H9 (cell line): ENCODE results near the gene ADCY4. TPM values are rescaled to one million over a fixed set of nuclear protein-coding genes. Genes with fewer than 3 reads are reported as not detected.

ENCODE experiments used
- DNase-seq: peaks from one replicate; pipeline ENCODE4 v3.0.0-alpha.2; 2017
- H2AFZ ChIP-seq: one replicate; pipeline ENCODE4 v1.6.1; 2013; ENCODE audit warnings: mild to moderate bottlenecking, low read length, control low read depth, moderate library complexity
- H2AK5ac ChIP-seq: 2 replicates; pipeline ENCODE4 v1.6.1; 2013; ENCODE audit warnings: low read length, control low read depth, mixed read lengths; ENCODE audit not compliant: insufficient read length
- H2BK120ac ChIP-seq: one replicate; pipeline ENCODE4 v1.6.1; 2013; ENCODE audit warnings: low read depth, mild to moderate bottlenecking, low read length, control low read depth, inconsistent platforms; ENCODE audit not compliant: poor library complexity, severe bottlenecking
- H2BK12ac ChIP-seq: 2 replicates; pipeline ENCODE4 v1.6.1; 2013; ENCODE audit warnings: low read length, control low read depth, mixed read lengths, low read depth; ENCODE audit not compliant: insufficient read length
- H2BK15ac ChIP-seq: 2 replicates; pipeline ENCODE4 v1.6.1; 2013; ENCODE audit warnings: low read depth, low read length, control low read depth
- H2BK20ac ChIP-seq: one replicate; pipeline ENCODE4 v1.6.1; 2013; ENCODE audit warnings: low read depth, mild to moderate bottlenecking, low read length, control low read depth, inconsistent platforms; ENCODE audit not compliant: poor library complexity, severe bottlenecking
- H2BK5ac ChIP-seq: 2 replicates; pipeline ENCODE4 v1.6.1; 2013; ENCODE audit warnings: low read length, control low read depth, mixed read lengths; ENCODE audit not compliant: insufficient read length
- H3K14ac ChIP-seq: 2 replicates; pipeline ENCODE4 v1.6.1; 2013; ENCODE audit warnings: low read length, control low read depth; ENCODE audit not compliant: insufficient read depth
- H3K18ac ChIP-seq: 2 replicates; pipeline ENCODE4 v1.6.1; 2013; ENCODE audit warnings: low read depth, mild to moderate bottlenecking, mixed read lengths, low read length, control low read depth; ENCODE audit not compliant: insufficient read length
- H3K23ac ChIP-seq: 2 replicates; pipeline ENCODE4 v1.6.1; 2013; ENCODE audit warnings: low read length, control low read depth, mixed read lengths, low read depth; ENCODE audit not compliant: insufficient read length
- H3K23me2 ChIP-seq: 2 replicates; pipeline ENCODE4 v1.6.1; 2013; ENCODE audit warnings: low read depth, mild to moderate bottlenecking, mixed read lengths, low read length, control low read depth; ENCODE audit not compliant: insufficient read length, poor library complexity, severe bottlenecking
- H3K27ac ChIP-seq: 2 replicates; pipeline ENCODE4 v1.5.1; 2013; ENCODE audit warnings: low read length, control low read depth, mixed read lengths, low read depth; ENCODE audit not compliant: insufficient read length
- H3K27me3 ChIP-seq: 2 replicates; pipeline ENCODE4 v1.6.1; 2013; ENCODE audit warnings: low read length, control low read depth, inconsistent platforms; ENCODE audit not compliant: insufficient read depth
- H3K4ac ChIP-seq: 2 replicates; pipeline ENCODE4 v1.6.1; 2013; ENCODE audit warnings: low read depth, mild to moderate bottlenecking, control low read depth, inconsistent platforms, low read length, moderate library complexity
- H3K4me1 ChIP-seq: 2 replicates; pipeline ENCODE4 v1.6.1; 2013; ENCODE audit warnings: low read length, control low read depth, inconsistent platforms; ENCODE audit not compliant: insufficient read depth
- H3K4me2 ChIP-seq: 2 replicates; pipeline ENCODE4 v1.6.1; 2013; ENCODE audit warnings: low read length, control low read depth, mixed read lengths; ENCODE audit not compliant: insufficient read length, insufficient read depth
- H3K56ac ChIP-seq: 2 replicates; pipeline ENCODE4 v1.6.1; 2013; ENCODE audit warnings: low read depth, mild to moderate bottlenecking, mixed read lengths, low read length, control low read depth; ENCODE audit not compliant: insufficient read length
- H3K79me1 ChIP-seq: 2 replicates; pipeline ENCODE4 v1.6.1; 2013; ENCODE audit warnings: low read depth, mild to moderate bottlenecking, moderate library complexity, low read length, control low read depth, inconsistent platforms; ENCODE audit not compliant: insufficient read depth, poor library complexity, severe bottlenecking
- H3K79me2 ChIP-seq: 2 replicates; pipeline ENCODE4 v1.6.1; 2013; ENCODE audit warnings: low read length, control low read depth, inconsistent platforms; ENCODE audit not compliant: insufficient read depth
- H3K9ac ChIP-seq: 2 replicates; pipeline ENCODE4 v1.6.1; 2013; ENCODE audit warnings: low read length, control low read depth, mixed read lengths; ENCODE audit not compliant: insufficient read length; ENCODE audit errors: extremely low read depth
- H3K9me3 ChIP-seq: one replicate; pipeline ENCODE4 v1.6.1; 2013; ENCODE audit warnings: low read depth, low read length, inconsistent platforms; ENCODE audit not compliant: control insufficient read depth
- H3T11ph ChIP-seq: one replicate; pipeline ENCODE4 v1.6.1; 2013; ENCODE audit warnings: mild to moderate bottlenecking, low read length, control low read depth, inconsistent platforms
- H4K20me1 ChIP-seq: one replicate; pipeline ENCODE4 v1.6.1; 2013; ENCODE audit not compliant: control insufficient read depth, insufficient read length, insufficient read depth
- H4K5ac ChIP-seq: 2 replicates; pipeline ENCODE4 v1.6.1; 2013; ENCODE audit warnings: low read depth, mild to moderate bottlenecking, mixed read lengths, low read length, control low read depth; ENCODE audit not compliant: insufficient read length
- H4K8ac ChIP-seq: replicated peaks from 2 replicates; pipeline ENCODE4 v1.6.1; 2013; ENCODE audit warnings: low read length, control low read depth, mixed read lengths, low read depth; ENCODE audit not compliant: insufficient read length
- H4K91ac ChIP-seq: 2 replicates; pipeline ENCODE4 v1.6.1; 2013; ENCODE audit warnings: low read depth, mild to moderate bottlenecking, moderate library complexity, mixed read lengths, low read length, control low read depth; ENCODE audit not compliant: insufficient read length
- H3K27ac Mint-ChIP-seq, 3 experiments: 2 replicates in 2 of 3; 3 replicates in 1 of 3; pipeline ENCODE4 v1.8.0; 2020 to 2021; ENCODE audit warnings: mixed read lengths in 3 of 3, mild to moderate bottlenecking in 1 of 3, moderate library complexity in 1 of 3
- H3K27me3 Mint-ChIP-seq: 2 replicates; pipeline ENCODE4 v1.8.0; 2021; ENCODE audit warnings: low read depth, mild to moderate bottlenecking, moderate library complexity, mixed read lengths
- H3K36me3 Mint-ChIP-seq, 3 experiments: 2 replicates in 2 of 3; 3 replicates in 1 of 3; pipeline ENCODE4 v1.8.0; 2020 to 2021; ENCODE audit warnings: low read depth in 3 of 3, mixed read lengths in 3 of 3; ENCODE audit not compliant: insufficient read depth in 1 of 3
- H3K4me1 Mint-ChIP-seq, 2 experiments: 2 replicates each; pipeline ENCODE4 v1.8.0; 2020; ENCODE audit warnings: mixed read lengths in 2 of 2
- H3K4me3 Mint-ChIP-seq, 2 experiments: 2 replicates in 1 of 2; 3 replicates in 1 of 2; pipeline ENCODE4 v1.8.0; 2020 to 2021; ENCODE audit warnings: mild to moderate bottlenecking in 2 of 2, mixed read lengths in 2 of 2, moderate library complexity in 1 of 2
- H3K9me3 Mint-ChIP-seq, 2 experiments: 2 replicates in 1 of 2; 3 replicates in 1 of 2; pipeline ENCODE4 v1.8.0; 2020; ENCODE audit warnings: mild to moderate bottlenecking in 2 of 2, mixed read lengths in 2 of 2, moderate library complexity in 1 of 2
- WGBS: extraction: QIAGEN DNeasy Blood & Tissue Kit; methylation state at CpG from one replicate; pipeline ENCODE4 v1.1.7; 2013; ENCODE audit warnings: missing lambda C conversion rate, low lambda C conversion rate, mixed read lengths; ENCODE audit not compliant: insufficient read length; ENCODE audit errors: extremely low coverage; 5-methylcytosine and 5-hydroxymethylcytosine counted together
- total RNA-seq: library from RNA; stranded (reverse); gene quantifications from 2 replicates; pipeline ENCODE4 v1.2.1, GENCODE V29; 2021
- TF ChIP-seq, protein P1 (sequence below): fragments of 200-600 bp; sonication (generic); conservative IDR thresholded peaks from 3 replicates; pipeline ENCODE4 v1.8.0; 2021; ENCODE audit warnings: antibody characterized with exemption, mild to moderate bottlenecking

The ADCY4 gene
- total RNA-seq, 1 experiment from 2014 or later = 0.09 TPM

DNA sequence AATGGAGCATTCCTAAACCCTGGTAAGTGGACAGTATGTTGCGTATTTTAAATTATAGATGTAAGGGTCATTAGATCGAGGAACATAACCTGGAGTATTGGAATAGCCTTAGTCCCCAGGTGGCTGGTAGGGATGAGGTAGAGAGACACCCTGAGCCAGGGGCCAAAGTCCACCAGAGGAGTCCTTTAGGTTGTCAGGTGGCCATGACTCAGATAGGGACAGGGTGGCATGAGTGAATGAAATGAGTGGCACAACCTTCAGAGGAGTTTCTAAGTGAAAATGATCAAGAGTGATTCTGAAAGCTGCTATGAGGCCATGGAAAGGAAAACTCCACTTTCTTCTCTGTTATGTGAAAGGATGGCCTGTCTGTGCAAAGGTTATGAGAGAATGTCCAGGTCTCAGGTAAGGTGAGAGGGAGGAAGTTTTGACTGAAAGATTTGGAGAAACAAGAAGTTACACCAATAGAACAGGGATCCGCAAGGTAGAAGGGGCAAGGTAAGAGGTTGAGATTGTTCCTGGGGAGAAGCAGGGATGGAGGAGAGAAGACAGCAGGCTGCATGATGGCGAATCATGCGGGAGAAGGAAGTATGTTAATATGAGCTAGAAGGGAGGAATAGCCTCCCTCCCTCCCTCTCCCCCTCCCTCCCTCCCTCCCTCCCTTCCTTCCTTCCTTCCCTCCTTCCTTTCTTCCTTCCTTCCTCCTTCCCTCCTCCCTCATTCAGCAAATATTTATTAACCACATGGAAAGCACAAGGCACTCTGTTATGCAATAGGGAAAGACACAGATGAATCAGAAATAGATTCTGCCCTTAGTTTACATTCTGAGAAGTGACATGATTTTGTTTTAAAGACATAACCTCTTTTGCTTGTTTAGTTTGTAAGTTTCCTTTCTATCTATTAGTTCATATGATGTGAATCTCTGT lies 18.9 kb upstream of the ADCY4 start:
- Histone ChIP-seq H3K23me2 (no peaks in the 10 kb centered on the region), H2AK5ac (no peak overlapping the region), H3K56ac (no peak overlapping the region), H3K23ac (no peak overlapping the region), H3K9ac (no peak overlapping the region), H4K20me1 (no peaks in the 10 kb centered on the region), H3K4me2 (no peak overlapping the region), H3K27me3 (no peaks in the 10 kb centered on the region; the same call in 1 of the 2 replicates), H3K27ac (no peak overlapping the region), H4K5ac (no peak overlapping the region), H3K4me1 (no peaks in the 10 kb centered on the region), H3K14ac (no peak overlapping the region), H2BK15ac (no peak overlapping the region), H3T11ph (no peak overlapping the region), H2BK20ac (no peak overlapping the region), H2AFZ (no peak overlapping the region), H3K79me2 (no peaks in the 10 kb centered on the region), H2BK12ac (no peak overlapping the region), H3K9me3 (no peaks in the 10 kb centered on the region), H2BK120ac (no peak overlapping the region), H2BK5ac (no peak overlapping the region), H4K8ac (no peak overlapping the region), H3K79me1 (no peaks in the 10 kb centered on the region), H3K18ac (no peak overlapping the region), H4K91ac (no peak overlapping the region), H3K4ac (no peak overlapping the region)
- Mint-ChIP-seq H3K36me3 (no peaks in the 10 kb centered on the region), H3K4me1 (no peaks in the 10 kb centered on the region), H3K4me3 (no peak overlapping the region), H3K9me3 (no peaks in the 10 kb centered on the region; a peak in 1 of 5 replicates), H3K27me3 (peaks cover 73% of the 10 kb centered on the region), H3K27ac (no peak overlapping the region)
- no peak for DNase-seq
- no CpG with 5 or more reads among the region's 5 CpGs for WGBS
- TF ChIP-seq, protein P1, sequence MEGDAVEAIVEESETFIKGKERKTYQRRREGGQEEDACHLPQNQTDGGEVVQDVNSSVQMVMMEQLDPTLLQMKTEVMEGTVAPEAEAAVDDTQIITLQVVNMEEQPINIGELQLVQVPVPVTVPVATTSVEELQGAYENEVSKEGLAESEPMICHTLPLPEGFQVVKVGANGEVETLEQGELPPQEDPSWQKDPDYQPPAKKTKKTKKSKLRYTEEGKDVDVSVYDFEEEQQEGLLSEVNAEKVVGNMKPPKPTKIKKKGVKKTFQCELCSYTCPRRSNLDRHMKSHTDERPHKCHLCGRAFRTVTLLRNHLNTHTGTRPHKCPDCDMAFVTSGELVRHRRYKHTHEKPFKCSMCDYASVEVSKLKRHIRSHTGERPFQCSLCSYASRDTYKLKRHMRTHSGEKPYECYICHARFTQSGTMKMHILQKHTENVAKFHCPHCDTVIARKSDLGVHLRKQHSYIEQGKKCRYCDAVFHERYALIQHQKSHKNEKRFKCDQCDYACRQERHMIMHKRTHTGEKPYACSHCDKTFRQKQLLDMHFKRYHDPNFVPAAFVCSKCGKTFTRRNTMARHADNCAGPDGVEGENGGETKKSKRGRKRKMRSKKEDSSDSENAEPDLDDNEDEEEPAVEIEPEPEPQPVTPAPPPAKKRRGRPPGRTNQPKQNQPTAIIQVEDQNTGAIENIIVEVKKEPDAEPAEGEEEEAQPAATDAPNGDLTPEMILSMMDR = no peak
